Measurements from ENCODE around the gene MIA2. TPM values are rescaled to one million over a fixed set of nuclear protein-coding genes. Genes with fewer than 3 reads are reported as not detected.

Gene MIA2
- total and polyA plus RNA-seq, 9 of the 15 experiments (the other 6 are each of a cell fraction or from before 2014, with no cell fraction given), result 6.0 to 21.8 (median 12.8) TPM

GRCh38 chr14:39264057-39264456 lies 30.3 kb downstream of the MIA2 start:
- H3K9me3 ChIP-seq (replicated peaks; ENCODE audit: control insufficient read depth, insufficient read depth, low read depth, low read length), result 0 out of 2 replicates have a peak, but pooled peaks cover 2% of the 10 kb centered on the region
- in situ Hi-C loops (cut with MboI) (no loop called here), intact Hi-C loops (cut with micrococcal nuclease) (loop anchor here (10.0 kb wide), 1 partner anchor 89 kb away; the partner anchor contains the start of genes PNN and TRAPPC6B)
- no peaks in the 10 kb centered on the region for H4K20me1 ChIP-seq (replicated peaks; ENCODE audit: control insufficient read depth, insufficient read depth, low read length)
- peaks cover 11 to 13% of the 10 kb centered on the region in 2 experiments; a peak in 3 of 5 replicates for H3K4me1 ChIP-seq (replicated peaks in 1 of 2; ENCODE audit: control insufficient read depth in 2 of 2, insufficient read depth in 2 of 2, low read length in 2 of 2)
- no peak overlapping the region for H2AFZ ChIP-seq (ENCODE audit: low read depth, low read length)
- no peaks in the 10 kb centered on the region for H3K36me3 ChIP-seq (ENCODE audit: control insufficient read depth, insufficient read depth, low read length)
- no peak for TF ChIP-seq ZNF324 (CRISPR knock-in tag; IDR thresholded peaks at IDR 0.05)
- TF ChIP-seq RBM25 (IDR thresholded peaks at IDR 0.05; ENCODE audit: low read depth, low read length, severe bottlenecking), result peak; percentile 67
- TF ChIP-seq, protein P1, sequence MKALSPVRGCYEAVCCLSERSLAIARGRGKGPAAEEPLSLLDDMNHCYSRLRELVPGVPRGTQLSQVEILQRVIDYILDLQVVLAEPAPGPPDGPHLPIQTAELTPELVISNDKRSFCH (CRISPR knock-in tag; IDR thresholded peaks at IDR 0.05), result no peak
- TF ChIP-seq, protein P1 (tag; IDR thresholded peaks at IDR 0.05), result no peak
- no peak for TF ChIP-seq CXXC5 (CRISPR knock-in tag; IDR thresholded peaks at IDR 0.05)
- TF ChIP-seq CHD2 (IDR thresholded peaks at IDR 0.05; ENCODE audit: low read depth, low read length), result no peak
- TF ChIP-seq BCOR (IDR thresholded peaks at IDR 0.05), result peak; percentile 61; the same call in 1 of the 2 replicates
- TF ChIP-seq ZFP1 (CRISPR knock-in tag; IDR thresholded peaks at IDR 0.05), result no peak
- TF ChIP-seq, protein P2, sequence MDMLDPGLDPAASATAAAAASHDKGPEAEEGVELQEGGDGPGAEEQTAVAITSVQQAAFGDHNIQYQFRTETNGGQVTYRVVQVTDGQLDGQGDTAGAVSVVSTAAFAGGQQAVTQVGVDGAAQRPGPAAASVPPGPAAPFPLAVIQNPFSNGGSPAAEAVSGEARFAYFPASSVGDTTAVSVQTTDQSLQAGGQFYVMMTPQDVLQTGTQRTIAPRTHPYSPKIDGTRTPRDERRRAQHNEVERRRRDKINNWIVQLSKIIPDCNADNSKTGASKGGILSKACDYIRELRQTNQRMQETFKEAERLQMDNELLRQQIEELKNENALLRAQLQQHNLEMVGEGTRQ (CRISPR knock-in tag; IDR thresholded peaks at IDR 0.05), result no peak
- peak; percentile 91 for TF ChIP-seq ZNF146 (CRISPR knock-in tag; IDR thresholded peaks at IDR 0.05; ENCODE audit: unreplicated experiment)
- TF ChIP-seq KDM1A (IDR thresholded peaks at IDR 0.05), result peak; percentile 34 to 41; a peak in 2 of 4 replicates
- no peak for TF ChIP-seq RAD21 (CRISPR knock-in tag; conservative IDR thresholded peaks at IDR 0.05 in 1 of 2, IDR thresholded peaks at IDR 0.05 in 1 of 2)
- 84% methylated on average over 7 of the region's 7 CpGs for WGBS (ENCODE audit: insufficient coverage, low coverage, missing lambda C conversion rate)
- H3K9ac ChIP-seq (ENCODE audit: insufficient read depth in 1 of 2, low read depth in 2 of 2, low read length in 2 of 2), result no peak overlapping the region
- DNase-seq (ENCODE audit: extremely low read depth in 1 of 4, low spot score in 3 of 4) (no peak), ATAC-seq (no peak), FAIRE-seq (no peak)
- BruUV-seq (replicated peaks), result no TSS peak
- H3K27ac ChIP-seq (ENCODE audit: extremely low read depth, low read depth, low read length), result no peak overlapping the region
- ChIA-PET CTCF (ENCODE audit: low intra/inter-chr PET ratio) (no interaction called here), POLR2A (no interaction called here)
- no peak overlapping the region for H3K4me3 ChIP-seq
- peaks cover 26% of the 10 kb centered on the region for H3K79me2 ChIP-seq (ENCODE audit: control insufficient read depth, insufficient read depth, low read length)
- H3K27me3 ChIP-seq (ENCODE audit: control insufficient read depth in 2 of 2, insufficient read depth in 2 of 2, low read length in 2 of 2), result no peaks in the 10 kb centered on the region
- H3K4me2 ChIP-seq (ENCODE audit: insufficient read depth, low read length), result no peak overlapping the region
- H3K9me1 ChIP-seq (ENCODE audit: control insufficient read depth, insufficient read depth, low read length), result no peaks in the 10 kb centered on the region
